ENCODE data around the gene NTRK3.

Gene NTRK3

GRCh38 chr15:87973501-87974215 lies 282.9 kb downstream of the NTRK3 start:
- FAIRE-seq, result no peak

DNA sequence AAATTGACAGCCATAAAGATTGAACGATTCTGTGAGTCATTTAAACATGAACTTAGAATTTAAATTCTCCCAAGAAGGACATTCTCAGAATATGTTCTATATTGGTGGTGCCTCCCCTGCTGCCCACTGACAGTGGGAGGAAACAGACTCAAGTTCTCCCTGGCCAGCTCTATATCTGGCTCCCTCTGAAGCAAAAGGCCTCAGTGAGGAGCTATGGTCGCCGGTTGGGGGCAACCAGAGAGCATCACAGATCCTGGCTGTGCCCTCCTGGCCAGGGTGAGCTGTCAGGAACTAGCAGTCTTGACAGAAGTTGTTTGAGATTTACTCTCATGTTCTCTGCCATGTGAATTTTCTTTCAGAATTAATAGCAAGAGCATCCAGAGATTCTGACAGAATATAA lies 285.5 kb downstream of the NTRK3 start:
- FAIRE-seq, result no peak

- FAIRE-seq, result no peak
Observed at GRCh38 chr15:87967951-87968350, 288.6 kb downstream of the NTRK3 start.

GRCh38 chr15:87965304-87965703 lies 291.2 kb downstream of the NTRK3 start:
- FAIRE-seq, result no peak

DNA sequence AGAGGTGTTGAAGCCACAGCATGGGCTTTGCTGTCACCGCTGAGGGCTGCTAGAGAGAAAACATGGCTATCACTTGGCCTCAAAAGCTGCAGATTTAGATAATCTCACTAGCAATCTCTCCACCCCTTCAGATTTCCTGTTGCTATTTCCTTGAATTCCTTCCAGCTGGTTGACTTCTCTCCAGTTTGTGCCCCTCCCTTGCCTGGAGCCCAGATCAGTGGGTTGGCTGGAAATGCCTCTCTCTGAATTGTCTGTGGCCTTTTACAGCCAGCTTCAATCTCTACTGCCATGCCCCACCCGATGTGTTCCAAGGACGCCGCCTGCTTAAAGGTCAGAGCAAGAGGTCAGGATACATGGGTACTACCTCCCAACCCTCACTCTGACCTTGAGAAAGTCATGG lies 294.1 kb downstream of the NTRK3 start:
- no peak for FAIRE-seq

DNA sequence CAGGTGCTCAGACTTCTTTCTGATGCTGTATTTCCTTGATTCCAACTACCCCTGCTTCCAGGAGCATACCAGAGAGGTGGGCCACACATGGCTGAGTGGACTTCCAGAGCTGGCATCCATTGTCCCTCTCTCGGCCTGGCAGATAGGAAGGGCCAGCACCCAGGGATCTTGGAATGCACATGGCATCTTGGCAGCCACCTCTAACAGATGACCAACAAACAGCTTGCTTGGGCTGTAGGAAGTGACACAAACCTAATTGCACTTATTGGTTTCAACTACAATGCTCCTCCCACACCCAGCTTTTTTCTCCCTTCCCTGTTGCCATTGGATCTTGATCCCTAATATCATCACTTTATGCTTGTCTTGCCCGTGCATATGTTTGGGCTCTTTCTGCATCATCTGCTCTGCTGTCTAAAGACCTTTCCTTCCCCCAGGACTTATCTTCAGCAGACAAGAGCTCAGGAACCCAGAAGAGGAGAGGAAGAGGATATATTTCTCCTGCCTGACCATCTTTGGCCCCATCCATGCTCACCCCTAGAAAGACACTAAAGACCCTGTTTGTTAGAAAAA lies 294.6 kb downstream of the NTRK3 start:
- no peak for FAIRE-seq

- FAIRE-seq, result no peak
Observed at GRCh38 chr15:87959662-87960061, 296.9 kb downstream of the NTRK3 start.

GRCh38 chr15:87959080-87959479 lies 297.5 kb downstream of the NTRK3 start:
- no peak for FAIRE-seq

DNA sequence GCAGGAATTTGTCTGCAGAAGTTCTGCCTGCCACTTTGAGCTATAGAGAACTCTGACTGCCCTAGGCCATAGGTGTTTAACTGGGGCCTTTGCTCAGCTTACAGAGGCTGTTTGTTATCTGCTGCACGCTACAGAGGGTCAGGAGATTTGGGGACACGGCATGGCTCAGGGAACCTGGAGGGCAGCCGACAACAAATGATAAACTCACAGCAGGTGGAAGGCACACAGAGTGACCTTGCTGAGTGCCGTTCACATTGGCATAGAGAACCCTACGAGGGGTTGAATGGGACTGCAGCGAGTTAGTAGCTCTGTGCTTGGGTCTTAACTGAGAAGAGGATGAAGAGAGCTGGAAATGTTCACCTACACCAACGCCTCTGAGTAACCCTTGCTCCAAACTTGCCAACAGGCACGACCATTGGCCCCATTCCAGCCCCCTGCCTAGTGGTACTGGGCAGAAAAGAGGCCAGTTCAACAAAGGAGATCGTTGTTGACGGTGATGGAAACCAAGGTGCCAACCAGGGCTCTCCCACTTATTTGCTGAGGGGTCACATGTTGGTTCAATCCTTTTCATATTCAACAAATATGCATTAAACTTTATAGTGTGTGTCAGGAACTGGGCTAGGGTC lies 301.1 kb downstream of the NTRK3 start:
- no peak for FAIRE-seq

DNA sequence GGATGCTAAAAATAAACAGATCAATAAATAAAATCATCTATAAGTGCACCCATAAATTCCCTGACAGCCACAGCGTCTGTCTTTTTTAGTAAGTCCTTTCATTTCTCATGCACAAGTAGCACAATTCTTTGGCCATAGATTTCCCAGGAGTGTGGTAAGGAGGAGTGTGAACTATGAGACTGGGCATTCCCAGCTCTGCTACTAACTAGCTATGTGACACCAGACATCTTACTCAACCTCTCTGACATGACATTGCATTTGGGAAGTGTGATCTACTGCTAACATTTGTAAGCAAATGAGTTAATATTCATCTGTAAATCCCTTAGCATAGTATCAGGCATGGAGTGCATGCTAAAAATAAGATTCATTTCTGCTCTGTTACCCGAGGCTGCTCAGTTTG lies 301.7 kb downstream of the NTRK3 start:
- no peak for FAIRE-seq

GRCh38 chr15:87952736-87953287 lies 303.7 kb downstream of the NTRK3 start:
- FAIRE-seq, result no peak

DNA sequence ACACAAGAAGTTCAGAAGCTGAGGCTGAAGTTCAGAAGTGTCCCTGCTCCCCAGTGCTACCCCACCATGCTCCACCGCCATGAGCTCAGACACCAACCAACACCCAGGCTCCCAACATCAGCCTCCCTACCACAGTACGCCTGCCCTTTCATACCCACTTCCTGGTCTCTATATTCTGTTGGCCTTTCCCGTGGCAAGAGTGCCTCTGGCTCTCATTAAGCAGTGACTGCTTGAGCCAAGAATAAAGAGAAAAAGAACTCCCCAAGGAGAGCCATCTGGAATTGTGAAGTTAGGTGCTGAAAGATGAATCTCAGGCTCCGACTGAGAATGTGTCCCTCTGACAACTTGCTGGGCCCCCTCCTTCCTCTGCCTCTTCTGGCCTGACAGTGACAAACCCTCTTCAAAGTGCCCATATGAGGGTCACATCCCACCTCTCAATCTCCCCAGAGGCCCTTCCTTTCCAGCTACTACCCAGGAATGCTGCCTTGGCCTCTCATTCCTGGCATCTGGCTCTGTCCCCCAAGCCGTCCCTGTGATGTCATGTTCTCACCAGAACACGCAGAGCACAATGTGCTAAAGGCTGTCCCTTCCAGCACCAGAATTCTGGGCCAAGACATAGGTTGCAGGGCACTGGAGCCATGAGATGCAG lies 306.8 kb downstream of the NTRK3 start:
- FAIRE-seq, result no peak

DNA sequence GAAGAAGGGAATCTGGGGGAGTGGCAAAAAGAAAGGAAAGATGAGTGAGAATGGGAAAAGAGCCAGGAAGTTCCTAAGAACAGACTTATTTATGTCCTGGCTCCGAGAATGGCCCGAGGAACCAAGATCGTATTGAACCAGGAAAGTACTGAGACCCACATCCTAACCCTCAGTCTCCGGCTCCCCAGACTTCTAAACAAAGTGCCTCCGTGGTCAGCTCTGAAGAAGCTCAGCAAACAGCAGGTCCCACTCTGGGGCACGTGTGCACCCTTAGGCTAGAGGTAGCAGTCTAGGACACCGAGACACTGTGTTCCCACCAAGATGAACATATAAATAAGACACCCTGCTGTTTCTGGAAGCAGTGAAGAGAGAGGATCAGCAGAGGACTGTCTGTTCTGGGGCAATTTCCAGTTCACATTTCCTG lies 307.4 kb downstream of the NTRK3 start:
- no peak for FAIRE-seq

- FAIRE-seq, result no peak
Observed at GRCh38 chr15:87947560-87947959, 309.0 kb downstream of the NTRK3 start.

DNA sequence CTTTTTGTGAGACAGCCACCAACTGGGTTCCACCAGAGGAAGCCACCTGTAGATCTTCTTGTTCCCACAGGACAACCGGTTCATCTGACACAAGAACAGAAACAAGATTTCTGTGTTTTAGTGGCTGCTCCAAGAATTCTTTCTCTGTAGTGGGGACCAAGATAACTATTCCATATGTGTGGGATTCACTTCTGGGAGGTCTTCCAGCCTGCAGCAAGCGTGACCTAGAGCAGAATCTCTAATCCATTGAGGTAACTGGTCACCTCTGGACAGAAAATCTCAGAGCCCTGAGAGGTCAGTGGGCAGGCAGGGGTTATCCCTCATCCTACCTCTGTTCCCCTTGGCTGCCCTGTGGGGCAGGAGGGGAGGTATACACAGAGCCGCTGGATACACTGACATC lies 311.3 kb downstream of the NTRK3 start:
- FAIRE-seq, result no peak

DNA sequence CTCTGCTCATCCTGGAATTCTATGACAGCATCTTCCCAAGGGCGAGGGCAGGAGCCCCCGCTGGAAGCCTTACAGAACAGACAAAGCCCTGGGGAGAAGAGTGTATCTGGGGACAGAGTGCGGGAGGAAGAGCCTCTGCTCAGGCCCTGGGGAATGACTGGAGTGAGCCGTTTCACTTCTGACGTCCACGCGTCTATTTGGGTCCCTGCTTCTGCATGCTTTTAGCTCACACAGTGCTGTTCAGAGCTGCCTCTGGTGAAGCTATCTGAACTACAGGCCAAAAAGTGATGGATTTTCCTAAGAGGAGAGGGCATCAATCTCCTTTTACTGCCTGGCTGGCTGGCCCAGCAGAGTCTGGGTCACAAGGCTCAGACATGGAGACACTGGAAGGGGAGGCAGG lies 311.8 kb downstream of the NTRK3 start:
- FAIRE-seq, result no peak

DNA sequence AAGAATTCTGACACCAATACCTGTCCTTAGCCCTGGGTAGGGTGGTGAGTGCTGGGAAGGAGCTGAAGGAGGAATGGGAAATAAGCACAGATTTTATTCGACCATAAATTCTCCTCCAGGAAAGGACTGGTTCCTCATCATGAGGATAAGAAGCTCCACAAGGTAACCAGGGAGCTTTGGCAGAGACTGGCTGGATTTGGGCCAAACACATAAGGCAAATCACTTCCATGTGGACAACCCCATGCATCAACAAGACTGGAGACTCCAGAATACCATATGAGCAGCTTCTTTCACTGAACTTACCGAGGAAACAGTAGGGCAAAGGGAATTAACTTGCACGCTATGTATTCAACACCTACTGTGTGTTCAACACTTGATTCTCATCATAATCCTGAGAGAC lies 312.5 kb downstream of the NTRK3 start:
- FAIRE-seq, result no peak

GRCh38 chr15:87943626-87944025 lies 312.9 kb downstream of the NTRK3 start:
- no peak for FAIRE-seq

DNA sequence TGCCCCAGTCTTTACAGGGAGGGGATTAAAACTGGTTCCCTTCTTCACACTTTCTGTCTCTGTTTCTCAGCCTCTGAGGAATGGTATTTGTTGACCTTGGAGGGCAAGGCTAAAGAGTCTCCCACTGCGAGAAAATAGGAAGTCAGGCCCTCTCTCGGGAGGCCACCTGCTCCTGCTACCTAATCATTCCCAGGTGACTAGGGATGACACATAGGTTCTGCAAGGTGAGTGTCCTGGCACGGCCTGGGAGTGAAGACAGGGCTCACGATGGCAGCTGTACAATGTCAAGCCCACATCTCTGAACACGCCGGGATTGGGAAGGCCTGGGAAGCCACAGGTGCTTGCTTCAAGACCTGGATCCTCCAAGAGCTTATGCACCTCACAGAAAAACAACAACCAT lies 314.2 kb downstream of the NTRK3 start:
- no peak for FAIRE-seq

DNA sequence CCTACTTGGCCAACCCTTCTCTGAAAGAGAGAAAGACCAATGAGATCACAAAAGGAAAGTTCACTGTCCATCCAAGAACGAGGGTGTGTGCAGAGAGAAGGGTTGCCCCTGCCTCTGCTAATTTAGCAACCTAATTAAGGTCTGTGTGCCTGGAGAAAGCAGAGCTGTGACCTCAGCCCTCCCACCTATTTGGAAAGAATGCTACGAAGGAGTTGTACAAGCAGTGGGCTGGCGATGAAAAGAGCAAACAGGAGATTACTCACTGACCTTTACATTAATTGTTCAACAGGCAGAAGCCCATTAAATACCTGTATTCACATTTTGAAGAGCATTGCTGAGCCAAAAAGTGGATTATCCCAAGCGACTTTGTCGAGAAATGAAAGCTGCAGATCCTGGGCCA lies 314.9 kb downstream of the NTRK3 start:
- FAIRE-seq, result no peak

- no peak for FAIRE-seq
Observed at GRCh38 chr15:87940768-87941167, 315.8 kb downstream of the NTRK3 start.

DNA sequence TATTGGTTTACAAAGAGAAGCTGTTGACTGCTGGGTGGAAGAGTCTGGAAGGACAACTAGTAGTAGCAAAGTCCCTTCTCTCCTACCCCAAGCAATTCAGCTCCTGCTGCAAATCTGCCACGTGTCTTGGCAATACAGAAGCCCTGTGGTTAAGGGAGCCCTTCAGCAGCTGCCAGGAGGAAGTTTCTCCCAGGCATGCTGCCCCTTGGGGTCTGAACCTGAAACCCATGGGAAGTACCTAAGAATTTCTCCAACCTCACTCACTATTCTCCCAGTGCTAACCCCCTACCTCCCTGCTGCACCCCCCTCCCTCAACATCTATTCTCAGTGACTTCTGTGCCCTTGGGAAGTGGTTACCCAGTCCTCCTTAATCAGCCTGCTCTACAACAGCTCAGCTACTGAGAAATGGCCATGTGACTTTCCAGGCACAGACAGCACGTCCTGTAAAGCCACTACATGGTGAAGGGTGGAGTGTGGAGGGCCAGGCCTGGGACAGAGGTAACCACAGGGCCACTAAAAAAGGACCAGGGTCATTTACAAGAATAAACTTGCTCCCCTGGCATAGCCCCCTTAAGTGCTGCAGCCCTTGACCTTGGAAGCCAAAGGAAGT lies 316.6 kb downstream of the NTRK3 start:
- no peak for FAIRE-seq

- FAIRE-seq, result no peak
Observed at GRCh38 chr15:87938031-87938430, 318.5 kb downstream of the NTRK3 start.
